DMS 273 (cell line): ENCODE results near the gene LRRC3B.
A peak's percentile ranks its signal among the peaks of the same experiment; 100 is the strongest.
"Not testable (repeated sequence)": the region's sequence is repeated elsewhere in the genome, so short reads cannot be mapped to it uniquely, and the experiment has no call there.

Source experiments
- DNase-seq: peaks from one replicate; lab custom pipeline; 2025; ENCODE audit not compliant: unreplicated experiment; lab: John Stamatoyannopoulos, UW

Gene LRRC3B

DNA sequence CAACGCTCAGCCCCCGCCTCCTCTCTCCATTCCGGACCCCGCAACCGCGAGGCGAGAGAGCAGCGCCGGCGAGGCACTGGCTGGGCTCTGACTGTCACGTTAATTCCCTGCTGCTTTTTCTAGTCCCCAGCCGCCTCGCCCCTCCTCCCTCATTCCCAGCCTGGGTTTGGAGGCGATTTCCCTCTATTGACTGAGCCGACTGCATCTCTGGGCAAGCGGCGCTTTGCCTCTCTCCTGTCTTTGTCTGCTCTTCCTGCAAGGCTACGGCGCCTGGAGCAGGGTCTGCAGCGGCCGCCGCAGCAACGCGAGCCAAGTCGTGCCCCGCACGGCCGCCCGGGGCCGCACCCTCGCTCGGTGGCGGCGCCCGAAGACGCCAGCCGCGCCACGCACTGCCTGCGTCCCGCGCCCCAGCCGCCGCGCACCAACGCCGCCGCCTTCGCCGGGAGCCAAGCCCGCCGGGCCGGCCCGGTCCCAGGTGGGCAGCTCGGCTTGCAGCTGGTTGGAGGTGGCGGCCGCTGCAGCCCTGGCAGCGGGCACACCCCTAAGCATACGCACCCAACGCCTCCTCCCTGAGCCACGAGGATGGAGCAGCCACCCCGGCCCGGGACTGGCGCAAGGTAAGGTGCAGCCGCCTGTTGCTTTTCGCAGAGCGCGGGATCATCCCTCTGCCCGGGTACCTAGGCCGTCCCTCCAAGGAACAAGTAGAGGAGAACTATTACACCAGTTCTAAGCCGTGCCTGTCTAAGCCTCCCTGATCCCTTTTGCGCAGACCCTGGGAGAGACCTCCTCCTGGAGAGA, at the start of gene LRRC3B:
LRRC3B (plus strand) TSS at position 152 of the 798 bp plus-strand sequence. CDS start 86,901 bp downstream, outside the sequence.
- peak; percentile 36 for DNase-seq

DNA sequence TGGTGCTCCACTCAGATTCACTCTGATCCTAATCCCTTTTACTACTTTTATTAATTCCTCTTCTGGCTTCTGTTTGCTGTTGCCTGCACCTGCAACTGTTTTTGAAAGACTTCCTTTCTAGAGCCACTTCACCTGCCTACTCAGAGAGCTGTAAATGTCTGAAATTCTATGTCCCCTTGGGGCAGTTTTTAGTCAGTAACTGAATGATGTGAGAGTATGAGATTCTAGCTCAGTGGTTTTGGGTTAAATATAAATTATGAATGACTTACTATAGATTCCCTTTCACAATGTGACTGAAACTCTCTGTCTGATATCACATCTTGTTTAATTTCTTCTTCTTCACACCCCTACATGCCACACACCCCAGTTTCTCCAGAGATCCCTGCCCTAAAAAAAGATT, 47.8 kb upstream of the LRRC3B start:
- no peak for DNase-seq

GRCh38 chr3:26579116-26579515, 43.5 kb upstream of the LRRC3B start:
- no peak for DNase-seq

DNA sequence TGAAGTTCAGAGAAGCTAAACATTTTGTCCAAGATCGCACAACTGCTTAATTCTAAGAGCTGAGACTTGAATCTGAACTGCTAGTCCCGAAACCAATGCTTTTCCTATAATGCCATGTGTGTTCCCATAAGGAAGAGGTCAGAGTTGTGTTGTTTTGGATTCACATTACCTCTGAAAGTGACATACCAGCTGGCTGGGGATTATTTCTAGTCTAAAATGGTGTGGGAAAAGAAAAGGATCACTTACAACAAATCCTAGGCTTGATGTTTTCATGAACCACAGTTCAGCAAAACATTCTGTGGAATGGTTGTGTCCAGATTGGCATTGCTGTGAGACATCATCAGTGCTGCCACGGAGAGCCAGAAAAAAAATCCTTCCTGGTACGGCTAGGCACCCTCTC, 35.0 kb upstream of the LRRC3B start:
- DNase-seq: no peak

GRCh38 chr3:26588931-26589330, 33.6 kb upstream of the LRRC3B start:
- no peak for DNase-seq

DNA sequence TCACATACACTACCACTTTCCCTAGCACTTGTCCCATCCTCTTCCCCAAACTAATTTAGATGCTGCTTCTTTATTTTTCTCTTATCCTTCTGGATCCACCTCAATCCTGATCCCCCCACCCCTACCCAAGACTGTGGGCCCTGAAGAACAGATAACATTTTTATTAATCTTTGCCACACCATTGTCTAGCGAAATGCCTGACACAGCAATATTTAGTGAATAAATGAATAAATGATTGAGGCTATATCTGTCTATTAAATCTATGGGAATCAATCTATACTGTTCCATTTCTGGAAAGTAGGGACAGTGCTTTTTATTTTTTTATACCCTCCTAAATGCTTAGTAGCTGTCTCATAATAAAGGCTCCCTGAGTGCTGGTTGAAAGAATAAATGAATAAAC, 32.9 kb upstream of the LRRC3B start:
- DNase-seq: no peak

GRCh38 chr3:26590919-26591484, 31.6 kb upstream of the LRRC3B start:
- DNase-seq: no peak

GRCh38 chr3:26591926-26592325, 30.6 kb upstream of the LRRC3B start:
- DNase-seq: no peak

DNA sequence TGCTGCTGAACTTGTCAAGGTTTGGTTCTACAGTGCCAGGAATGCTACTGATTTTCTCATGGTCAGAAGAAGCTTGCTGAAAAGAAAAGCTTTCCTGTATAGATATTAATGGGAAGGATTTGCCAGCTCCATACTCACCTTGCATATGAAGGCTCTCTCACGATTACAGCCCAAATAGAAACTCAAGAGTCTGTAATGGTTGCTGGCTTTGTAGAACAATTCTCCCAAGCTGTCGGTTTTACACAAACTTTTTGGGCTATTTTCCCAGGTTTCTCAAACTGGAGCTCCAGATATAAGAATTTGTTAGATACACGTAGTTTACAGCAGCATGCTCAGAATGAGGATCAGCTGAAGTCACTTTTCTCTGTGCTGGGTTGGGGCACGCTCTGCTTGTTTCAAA, 30.1 kb upstream of the LRRC3B start:
- no peak for DNase-seq

- DNase-seq: no peak
Measured at GRCh38 chr3:26596335-26596734, 26.2 kb upstream of the LRRC3B start.

DNA sequence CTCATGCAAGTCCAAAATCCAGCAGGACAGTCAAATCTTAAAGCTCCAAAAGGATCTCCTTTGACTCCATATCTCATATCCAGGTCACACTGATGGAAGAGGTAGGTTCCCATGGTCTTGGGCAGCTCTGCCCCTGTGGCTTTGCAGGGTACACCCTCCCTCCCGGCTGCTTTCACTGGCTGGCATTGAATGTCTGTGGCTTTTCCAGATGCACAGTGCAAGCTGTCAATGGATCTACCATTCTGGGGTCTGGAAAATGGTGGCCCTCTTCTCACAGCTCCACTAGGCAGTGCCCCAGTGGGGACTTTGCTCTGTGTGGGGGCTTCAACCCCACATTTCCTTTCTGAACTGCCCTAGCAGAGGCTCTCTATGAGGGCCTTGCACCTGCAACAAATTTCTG, 19.3 kb upstream of the LRRC3B start:
- not testable (repeated sequence) for DNase-seq

GRCh38 chr3:26603771-26604170, 18.8 kb upstream of the LRRC3B start:
- DNase-seq: not testable (repeated sequence)

DNA sequence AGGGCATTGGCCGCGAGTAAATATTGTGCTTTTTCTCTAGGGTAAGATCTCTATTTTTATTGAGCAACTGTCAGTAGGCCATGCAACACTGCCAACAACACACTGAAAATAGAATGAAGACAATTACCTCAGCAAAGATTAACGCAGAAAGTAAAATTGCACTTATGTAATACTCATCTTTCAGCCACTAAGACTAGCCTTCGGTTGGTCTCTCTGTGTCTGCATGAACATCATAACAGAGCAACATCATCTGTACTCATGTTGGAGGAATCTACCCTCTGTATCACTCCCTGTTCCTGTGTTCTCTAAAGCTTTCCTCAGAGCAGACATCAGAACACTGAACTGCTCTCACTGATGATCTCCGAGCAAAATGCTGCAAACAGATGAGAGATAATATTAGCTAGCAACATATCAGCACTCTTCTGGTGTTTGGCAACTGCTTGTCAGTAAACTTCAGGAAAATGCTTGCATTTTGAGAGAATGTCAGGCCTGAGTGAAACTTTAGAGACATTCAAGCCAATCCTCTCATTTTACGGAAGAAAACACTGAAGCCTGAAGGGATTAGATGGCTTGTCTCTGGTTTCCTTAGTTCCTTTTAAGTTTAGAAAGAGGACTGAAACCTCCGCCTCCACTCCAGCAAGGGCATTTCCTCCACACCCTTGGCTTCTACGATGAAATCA, 8.4 kb upstream of the LRRC3B start:
- no peak for DNase-seq

- DNase-seq: no peak
Measured at GRCh38 chr3:26621176-26621575, 1.4 kb upstream of the LRRC3B start.

- DNase-seq: no peak
Measured at GRCh38 chr3:26621906-26622620, 509 bp upstream of the LRRC3B start.

DNA sequence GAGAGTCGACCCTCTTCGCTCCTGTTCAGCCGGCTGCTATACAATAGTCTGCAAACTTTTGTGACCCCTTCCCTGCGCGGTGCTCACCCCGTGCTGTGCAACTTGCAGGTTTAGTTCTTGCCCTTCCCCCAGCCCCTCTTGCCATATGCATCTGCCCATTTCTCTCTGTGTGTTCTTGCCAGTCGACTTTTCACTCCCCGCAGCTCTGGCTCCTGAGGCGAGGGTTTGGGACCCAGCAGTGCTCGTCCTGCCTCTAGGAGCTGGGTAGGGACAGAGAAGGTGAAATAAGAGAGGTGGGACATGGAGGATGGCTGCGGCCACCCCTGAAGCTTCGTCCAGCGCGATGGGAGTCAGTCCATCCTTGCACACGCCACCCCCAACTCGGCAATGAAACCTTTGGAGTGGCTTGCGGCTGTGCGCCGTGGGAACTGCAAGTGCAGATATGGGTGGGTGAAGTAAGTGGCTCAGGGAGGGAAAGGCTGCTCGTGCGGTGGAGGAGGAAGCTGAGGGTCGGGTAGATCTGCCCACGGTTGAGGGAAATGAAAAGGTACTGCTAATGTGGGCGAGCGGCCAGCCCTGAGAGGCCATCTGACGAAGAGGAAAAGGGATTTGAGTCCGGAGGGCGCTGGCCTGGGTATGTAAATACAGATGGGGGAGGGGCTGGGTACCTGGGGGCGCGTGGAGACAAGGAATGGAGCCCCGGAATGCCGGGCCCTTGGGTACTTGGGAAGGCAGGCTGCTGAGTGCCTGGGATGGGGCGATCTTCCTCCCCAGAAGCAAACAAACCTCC, 1.0 kb downstream of the LRRC3B start:
- peak; percentile 10 for DNase-seq

- DNase-seq: no peak
Measured at GRCh38 chr3:26624209-26624765, 1.7 kb downstream of the LRRC3B start.

GRCh38 chr3:26625187-26625586, 2.6 kb downstream of the LRRC3B start:
- no peak for DNase-seq

DNA sequence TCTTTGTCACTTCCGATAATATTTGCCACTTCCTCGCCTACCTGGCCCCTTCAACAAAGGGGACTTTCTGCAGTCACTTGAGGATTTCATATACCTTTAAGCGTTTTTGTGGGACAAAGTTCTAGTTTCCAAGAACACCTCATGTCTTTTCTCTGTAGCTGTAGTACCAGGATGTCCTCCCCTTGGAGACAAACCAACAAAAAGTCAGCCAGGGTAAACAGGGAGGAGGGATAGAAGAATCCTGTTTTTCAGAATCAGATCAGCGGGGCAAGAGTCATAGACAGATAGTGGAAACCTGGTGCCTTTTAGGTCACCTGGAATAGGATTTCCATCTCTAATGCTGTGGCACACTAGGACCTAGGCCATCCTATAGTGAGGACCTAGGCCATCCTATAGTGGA, 4.5 kb downstream of the LRRC3B start:
- DNase-seq: no peak

- no peak for DNase-seq
Measured at GRCh38 chr3:26628915-26629314, 6.3 kb downstream of the LRRC3B start.
